Measurements from ENCODE around the gene COL4A4.
"Not testable (repeated sequence)": the region's sequence is repeated elsewhere in the genome, so short reads cannot be mapped to it uniquely, and the experiment has no call there.

COL4A4 gene

DNA sequence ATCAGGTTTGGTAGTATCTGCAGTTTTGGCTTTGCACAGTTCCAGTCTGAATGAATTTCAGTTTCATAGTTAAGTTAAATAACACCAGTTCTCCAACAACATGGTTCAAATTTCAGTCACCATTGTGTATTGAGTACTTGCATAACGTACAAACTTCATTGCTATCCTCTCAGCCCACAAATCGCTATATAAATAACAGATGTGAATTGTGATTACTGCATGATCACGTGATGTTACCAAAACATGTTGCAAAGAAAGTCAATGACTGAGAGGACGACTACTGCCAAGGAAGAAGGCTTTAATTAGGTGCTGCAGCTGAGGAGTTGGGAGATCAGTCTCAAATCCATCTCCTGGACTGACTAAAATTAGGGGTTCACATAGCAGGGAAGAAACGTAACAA lies 48.2 kb downstream of the COL4A4 start:
- H3K4me3 ChIP-seq (ENCODE audit: low read length), result no peak overlapping the region
- TF ChIP-seq ZNF274 (IDR thresholded peaks at IDR 0.05; ENCODE audit: low read depth, low read length), result no peak

- no peak overlapping the region for H3K4me3 ChIP-seq (ENCODE audit: low read length)
- no peak for TF ChIP-seq ZNF274 (IDR thresholded peaks at IDR 0.05; ENCODE audit: low read depth, low read length)
These were observed 56.9 kb downstream of the COL4A4 start for GRCh38 chr2:227106845-227107759.

- TF ChIP-seq ZNF274 (IDR thresholded peaks at IDR 0.05; ENCODE audit: low read depth, low read length), result no peak
- no peak overlapping the region for H3K4me3 ChIP-seq (ENCODE audit: low read length)
These were observed 60.4 kb downstream of the COL4A4 start for GRCh38 chr2:227103583-227103982.

DNA sequence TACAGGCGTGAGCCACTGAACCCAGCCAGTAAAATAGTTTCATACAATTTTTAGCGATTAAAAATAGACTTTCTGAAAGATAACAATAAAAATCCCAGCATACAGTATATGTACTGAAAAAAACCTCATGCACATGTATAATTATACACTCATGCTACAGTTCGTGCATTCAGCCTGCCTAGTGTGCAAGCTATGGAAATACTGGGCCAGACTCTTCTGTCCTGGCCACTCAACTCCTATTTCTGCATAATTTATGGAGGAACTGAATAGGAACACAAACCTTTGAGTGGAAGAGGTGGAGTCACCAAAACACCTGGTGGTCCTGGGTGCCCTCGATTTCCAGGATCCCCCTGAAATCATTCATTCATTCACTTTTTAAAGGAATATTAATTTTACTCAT lies 64.7 kb downstream of the COL4A4 start:
- no peak for TF ChIP-seq ZNF274 (IDR thresholded peaks at IDR 0.05; ENCODE audit: low read depth, low read length)

GRCh38 chr2:227098162-227098515 lies 65.9 kb downstream of the COL4A4 start:
- no peak overlapping the region for H3K4me3 ChIP-seq (ENCODE audit: low read length)
- TF ChIP-seq ZNF274 (IDR thresholded peaks at IDR 0.05; ENCODE audit: low read depth, low read length), result no peak

More for the DNA sequence above, 64.7 kb downstream of the COL4A4 start:
- H3K4me3 ChIP-seq (ENCODE audit: low read length), result no peak overlapping the region

DNA sequence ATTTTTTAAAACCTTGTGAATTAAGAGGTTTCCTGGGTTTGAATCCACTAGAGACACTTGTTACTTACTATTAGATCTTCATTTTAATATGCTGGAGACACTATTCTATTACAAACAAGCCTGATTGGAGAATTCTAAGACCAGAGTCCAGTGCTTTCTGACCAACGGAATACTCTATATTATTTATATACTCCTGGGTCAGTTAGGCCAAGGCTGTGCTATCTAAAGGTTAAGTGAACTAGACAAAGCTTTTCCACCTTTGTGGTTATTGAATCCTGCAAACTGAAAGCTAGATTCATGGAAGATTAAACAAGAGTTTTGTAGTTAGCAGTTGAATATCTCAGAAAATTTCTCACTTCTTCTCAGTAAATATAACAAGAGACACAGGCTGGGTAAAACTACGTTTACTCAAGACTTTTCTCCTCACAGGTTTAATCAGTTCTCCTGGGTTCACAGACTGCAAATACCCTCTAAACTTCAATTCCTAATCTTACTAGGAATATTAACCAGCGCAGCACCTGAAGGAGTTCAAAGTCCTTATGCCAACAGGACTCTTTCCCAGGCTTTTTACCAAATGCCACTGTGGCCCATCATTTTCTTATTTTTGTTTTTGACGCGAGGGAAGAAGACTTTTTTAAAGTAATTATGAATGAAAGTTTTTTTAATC lies 66.4 kb downstream of the COL4A4 start:
- TF ChIP-seq ZNF274 (IDR thresholded peaks at IDR 0.05; ENCODE audit: low read depth, low read length), result no peak

GRCh38 chr2:227095346-227095745 lies 68.7 kb downstream of the COL4A4 start:
- H3K4me3 ChIP-seq (ENCODE audit: low read length), result no peak overlapping the region
- no peak for TF ChIP-seq ZNF274 (IDR thresholded peaks at IDR 0.05; ENCODE audit: low read depth, low read length)

More for the DNA sequence above, 66.4 kb downstream of the COL4A4 start:
- no peak overlapping the region for H3K4me3 ChIP-seq (ENCODE audit: low read length)

DNA sequence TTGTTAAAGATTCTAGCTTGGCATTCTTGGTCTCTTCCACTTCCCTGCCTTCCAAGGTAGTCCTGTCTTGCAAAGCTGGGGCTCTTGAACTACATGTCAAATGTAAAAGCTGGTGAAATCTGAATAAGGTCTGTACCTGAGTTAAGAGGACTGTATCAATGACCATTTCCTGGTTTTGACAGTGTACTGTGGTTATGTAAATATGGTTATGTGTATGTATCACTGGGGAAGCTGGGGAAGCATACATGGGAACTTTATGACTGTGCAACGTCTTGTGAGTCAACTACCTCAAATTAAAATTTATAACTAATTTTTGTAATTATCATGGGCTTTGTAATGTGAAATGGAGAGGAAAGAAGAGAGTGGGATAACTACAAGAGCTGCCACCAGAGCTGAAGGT lies 81.7 kb downstream of the COL4A4 start:
- H3K4me3 ChIP-seq (ENCODE audit: low read length), result no peak overlapping the region

GRCh38 chr2:227079726-227080125 lies 84.3 kb downstream of the COL4A4 start:
- TF ChIP-seq ZNF274 (IDR thresholded peaks at IDR 0.05; ENCODE audit: low read depth, low read length), result no peak
- H3K4me3 ChIP-seq (ENCODE audit: low read length), result no peak overlapping the region

More for the DNA sequence above, 81.7 kb downstream of the COL4A4 start:
- no peak for TF ChIP-seq ZNF274 (IDR thresholded peaks at IDR 0.05; ENCODE audit: low read depth, low read length)

DNA sequence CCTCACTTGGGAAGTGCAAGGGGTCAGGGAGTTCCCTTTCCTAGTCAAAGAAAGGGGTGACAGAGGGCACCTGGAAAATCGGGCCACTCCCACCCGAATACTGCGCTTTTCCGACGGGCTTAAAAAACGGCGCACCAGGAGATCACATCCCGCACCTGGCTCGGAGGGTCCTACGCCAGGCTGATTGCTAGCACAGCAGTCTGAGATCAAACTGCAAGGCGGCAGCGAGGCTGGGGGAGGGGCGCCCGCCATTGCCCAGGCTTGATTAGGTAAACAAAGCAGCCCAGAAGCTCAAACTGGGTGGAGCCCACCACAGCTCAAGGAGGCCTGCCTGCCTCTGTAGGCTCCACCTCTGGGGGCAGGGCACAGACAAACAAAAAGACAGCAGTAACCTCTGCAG lies 98.9 kb downstream of the COL4A4 start:
- H3K4me3 ChIP-seq (ENCODE audit: low read length), result not testable (repeated sequence)

- no peak overlapping the region for H3K4me3 ChIP-seq (ENCODE audit: low read length)
- TF ChIP-seq ZNF274 (IDR thresholded peaks at IDR 0.05; ENCODE audit: low read depth, low read length), result no peak
These were observed 105.1 kb downstream of the COL4A4 start for GRCh38 chr2:227058888-227059399.

GRCh38 chr2:227057743-227058447 lies 106.1 kb downstream of the COL4A4 start:
- TF ChIP-seq ZNF274 (IDR thresholded peaks at IDR 0.05; ENCODE audit: low read depth, low read length), result no peak
- H3K4me3 ChIP-seq (ENCODE audit: low read length), result no peak overlapping the region

DNA sequence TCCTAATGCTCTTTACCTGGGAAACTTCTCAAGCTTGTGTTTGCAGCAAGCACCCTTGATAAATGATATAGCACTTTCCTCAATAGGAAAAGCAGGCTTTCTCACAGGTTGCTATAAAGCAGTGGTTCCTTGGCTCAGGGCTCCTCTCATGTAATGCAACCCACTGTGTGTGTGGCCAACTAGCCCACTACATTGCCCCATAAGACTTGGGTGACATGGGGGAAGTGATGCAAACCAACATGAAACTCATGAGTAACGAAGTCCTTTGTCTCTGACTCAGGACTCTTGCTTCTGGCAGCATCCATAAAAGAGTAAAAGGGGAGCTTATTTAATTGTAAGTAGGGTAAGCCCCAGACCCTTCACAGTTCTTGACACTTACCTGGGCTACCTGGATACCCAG lies 106.9 kb downstream of the COL4A4 start:
- no peak for TF ChIP-seq ZNF274 (IDR thresholded peaks at IDR 0.05; ENCODE audit: low read depth, low read length)
- no peak overlapping the region for H3K4me3 ChIP-seq (ENCODE audit: low read length)

DNA sequence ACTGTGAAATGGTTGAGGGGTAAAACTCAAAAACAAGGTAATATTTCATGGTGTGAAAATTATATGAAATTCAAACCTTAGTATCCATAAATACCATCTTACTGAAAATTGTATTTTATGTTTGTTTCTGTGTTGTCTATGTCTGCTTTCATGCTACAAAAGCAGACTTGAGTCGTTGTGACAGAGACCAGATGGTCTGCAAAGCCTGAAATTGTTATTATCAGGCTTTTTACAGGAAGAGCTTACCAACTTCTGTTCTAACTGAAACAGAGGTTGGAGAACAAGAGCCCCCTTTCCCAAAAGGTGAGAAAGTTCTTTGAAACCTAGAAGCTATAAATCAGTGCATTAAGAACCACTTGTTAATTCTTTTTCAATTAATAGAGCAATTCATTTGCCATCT lies 110.0 kb downstream of the COL4A4 start:
- no peak for TF ChIP-seq ZNF274 (IDR thresholded peaks at IDR 0.05; ENCODE audit: low read depth, low read length)

More for the DNA sequence above, 110.0 kb downstream of the COL4A4 start:
- H3K4me3 ChIP-seq (ENCODE audit: low read length), result no peak overlapping the region
